Stimulated activated CD8-positive, alpha-beta memory T cell treated with anti-CD3 and anti-CD28 coated beads, Interleukin-12 subunit alpha, Interleukin-12 subunit beta, amount 100 ng/mL, for 1 hour (primary cell): ENCODE data around the gene LPXN.

ENCODE experiments used
- DNase-seq: peaks from one replicate; pipeline ENCODE4 v3.0.0-alpha.2; 2020; ENCODE audit warnings: low read depth

Gene LPXN

DNA sequence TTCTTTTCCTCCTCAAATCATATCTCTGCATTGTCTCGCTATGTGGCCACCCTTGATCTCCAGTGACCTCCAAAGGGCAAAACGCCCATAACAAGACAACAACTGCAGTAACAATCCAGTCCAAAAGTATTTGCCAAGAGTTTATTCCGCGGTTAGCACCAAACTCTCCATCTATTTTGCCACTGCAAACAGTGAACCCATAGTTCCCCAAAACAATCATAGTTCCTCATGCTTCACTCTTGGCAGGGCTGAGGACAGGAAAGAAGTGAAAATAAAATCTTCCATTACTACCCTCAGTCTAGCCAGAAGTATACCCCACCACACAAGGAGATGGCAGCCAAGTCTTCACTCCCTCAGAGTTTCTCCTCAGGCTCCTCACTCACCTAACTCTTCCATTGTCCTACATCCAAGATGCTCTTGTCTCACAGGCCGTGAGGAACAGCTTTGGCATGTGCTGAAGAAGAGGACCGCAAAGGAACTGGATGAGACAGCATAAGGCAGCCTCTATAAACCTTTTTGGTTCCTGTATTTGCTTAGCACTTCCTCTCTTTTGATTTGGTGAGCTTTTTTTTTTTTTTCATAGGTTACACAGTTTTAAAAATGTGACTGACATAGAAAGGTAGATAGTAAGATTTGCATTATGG, at the start of gene LPXN:
Gene LPXN, minus strand, starts transcription at position 480 of the 644 bp plus-strand sequence. Its CDS starts 84 bp downstream, at position 396.
- peak; percentile 35 for DNase-seq

DNA sequence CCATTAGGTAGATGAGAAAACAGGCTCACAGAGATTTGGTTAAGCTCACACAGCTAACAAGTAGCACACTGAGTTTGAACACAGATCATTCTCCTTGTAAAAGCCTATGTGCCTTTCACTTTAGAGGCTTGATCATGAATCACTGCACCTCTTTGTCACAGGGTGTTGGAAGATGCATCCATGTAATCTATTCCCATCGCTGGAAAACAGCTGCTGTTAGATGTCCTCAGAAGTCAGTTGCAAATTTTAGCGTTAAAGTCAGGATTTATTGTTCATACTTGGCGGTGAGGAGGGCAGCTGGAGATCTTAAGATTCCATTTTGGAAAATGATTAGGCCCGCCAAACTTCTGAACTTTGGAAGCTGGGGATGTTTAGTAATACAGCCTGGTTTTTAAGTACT, 49.4 kb upstream of the LPXN start:
- DNase-seq = no peak

DNA sequence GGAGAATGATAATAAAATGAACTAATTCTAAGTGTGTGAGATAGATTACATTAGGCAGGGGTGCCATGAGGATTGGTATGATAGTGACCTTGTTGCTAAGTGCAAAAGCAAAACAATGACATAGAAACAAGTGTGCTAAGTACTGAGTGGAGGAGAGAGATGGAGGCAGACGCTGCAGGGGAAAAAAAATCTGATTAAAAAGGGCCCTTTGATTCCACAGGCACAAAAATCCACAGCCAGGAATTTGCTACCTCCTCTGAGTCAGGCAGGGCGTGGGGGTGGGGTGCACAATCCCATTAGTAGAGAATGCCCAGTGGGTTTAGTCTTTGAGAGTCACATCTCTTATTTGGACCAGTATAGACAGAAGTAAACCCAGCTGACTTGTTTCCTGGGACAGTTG, 46.7 kb upstream of the LPXN start, which contains the start of gene CNTF:
Gene CNTF, plus strand, starts transcription at position 322 of the 400 bp plus-strand sequence. CDS start 88 bp downstream, outside the sequence.
- DNase-seq = no peak

DNA sequence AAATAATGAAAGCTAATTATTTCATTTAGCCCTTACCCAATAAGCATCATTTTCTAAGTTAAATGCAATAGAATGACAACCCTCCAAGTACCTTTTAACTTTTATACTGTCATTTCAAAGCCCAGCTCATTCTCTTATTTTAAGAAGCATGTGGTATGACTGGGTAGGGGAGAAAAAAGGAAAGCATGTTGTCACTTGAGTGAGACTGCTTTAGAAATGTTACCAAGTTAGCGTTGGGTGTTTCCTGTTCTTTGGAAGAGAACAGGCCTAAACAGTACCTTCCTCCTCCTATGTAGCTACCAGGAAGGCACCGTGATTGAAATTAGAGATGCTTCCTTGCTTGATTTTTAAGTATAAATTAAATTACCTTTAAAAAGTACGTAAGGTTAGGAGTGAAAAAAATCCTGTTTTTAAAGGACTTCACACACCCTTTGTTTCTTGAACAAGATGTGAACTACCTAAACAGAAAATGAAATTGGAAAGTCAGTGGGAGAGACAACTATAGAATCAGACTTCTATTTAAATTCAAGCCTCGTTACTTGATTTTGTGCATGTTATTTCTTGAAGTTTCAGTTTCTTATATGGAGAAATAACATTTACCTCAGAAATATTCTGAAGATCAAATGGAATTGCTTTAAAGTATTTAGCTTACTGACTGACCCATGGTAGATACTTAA, 46.1 kb upstream of the LPXN start:
- DNase-seq = no peak

DNA sequence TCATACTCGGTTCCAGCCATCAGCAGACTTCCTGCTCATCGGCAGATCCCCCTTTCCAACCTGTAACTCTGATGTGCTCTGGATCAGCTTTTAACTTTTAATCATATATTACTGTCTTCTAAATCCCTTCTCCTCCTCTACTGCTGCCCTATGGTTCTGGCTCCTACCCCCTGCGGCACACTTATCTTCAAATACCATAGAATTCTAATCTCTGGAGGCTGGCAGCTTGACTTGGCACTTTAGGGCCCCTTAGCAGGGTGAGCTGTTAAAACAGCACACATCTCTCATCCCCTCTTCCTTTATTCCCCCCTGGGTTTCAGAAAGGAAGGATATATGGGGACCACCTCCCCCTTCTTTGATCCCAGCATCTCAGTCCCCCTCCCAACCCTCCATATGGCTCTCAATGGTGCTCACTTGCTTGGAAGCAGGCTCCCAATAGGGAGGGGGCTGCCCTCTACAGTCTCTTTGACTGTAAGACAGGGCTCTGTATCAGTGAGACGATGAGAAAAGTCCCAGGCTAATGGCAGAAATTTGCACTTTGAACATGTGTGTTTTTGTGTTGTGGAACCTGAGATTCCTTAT, 42.4 kb upstream of the LPXN start:
- DNase-seq = no peak

DNA sequence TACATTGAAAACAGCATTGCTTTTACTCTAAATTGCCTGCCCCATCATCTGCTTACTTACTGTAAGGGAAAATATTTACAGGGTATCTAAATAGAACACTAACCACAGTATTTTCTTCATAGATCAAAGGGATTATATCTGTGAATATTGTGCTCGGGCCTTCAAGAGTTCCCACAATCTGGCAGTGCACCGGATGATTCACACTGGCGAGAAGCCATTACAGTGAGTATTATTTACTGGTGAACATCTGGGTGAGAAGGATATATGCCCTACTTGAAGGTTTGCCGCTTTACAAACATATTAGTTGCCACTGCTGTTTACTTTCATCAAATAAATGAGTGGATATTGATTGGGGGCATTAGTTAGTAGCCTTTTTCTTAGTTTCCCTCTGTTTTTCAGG, 40.9 kb upstream of the LPXN start:
- no peak for DNase-seq

DNA sequence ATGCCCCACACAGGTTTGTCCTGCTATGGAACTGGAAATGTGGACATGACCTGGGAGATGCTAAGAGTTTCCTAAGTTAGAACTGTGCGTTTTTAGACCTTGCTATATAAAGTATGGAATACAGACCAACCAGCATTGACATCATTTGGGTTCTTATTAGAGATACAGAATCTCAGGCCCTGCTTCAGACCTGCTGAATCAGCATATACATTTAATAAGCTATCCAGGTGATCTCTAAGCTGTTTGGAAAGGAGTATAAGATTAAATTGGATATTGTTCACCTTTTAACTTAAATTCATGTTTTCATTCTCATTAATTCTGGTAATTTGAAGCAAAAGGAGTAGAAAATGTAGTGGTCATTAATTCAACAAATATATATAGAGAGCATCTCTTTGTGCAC, 39.9 kb upstream of the LPXN start:
- DNase-seq = no peak

DNA sequence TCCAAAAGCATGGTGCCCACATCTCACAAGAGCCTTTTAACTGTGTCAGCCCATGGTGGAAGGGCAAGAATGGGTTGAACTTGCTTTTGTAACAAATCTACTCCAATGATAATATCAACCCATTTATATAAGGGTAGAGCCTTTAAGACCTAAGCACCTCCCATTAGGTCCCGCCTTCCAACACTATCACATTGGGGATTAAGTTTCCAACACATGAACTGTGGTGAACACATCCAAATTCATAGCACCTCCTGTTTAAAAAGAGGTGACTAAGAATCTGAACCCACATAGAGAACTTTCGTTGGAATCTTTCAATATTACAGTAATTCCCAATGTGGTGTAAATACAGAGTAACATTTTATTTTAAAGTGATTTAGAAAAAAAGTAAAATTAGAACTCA, 37.6 kb upstream of the LPXN start:
- no peak for DNase-seq

DNA sequence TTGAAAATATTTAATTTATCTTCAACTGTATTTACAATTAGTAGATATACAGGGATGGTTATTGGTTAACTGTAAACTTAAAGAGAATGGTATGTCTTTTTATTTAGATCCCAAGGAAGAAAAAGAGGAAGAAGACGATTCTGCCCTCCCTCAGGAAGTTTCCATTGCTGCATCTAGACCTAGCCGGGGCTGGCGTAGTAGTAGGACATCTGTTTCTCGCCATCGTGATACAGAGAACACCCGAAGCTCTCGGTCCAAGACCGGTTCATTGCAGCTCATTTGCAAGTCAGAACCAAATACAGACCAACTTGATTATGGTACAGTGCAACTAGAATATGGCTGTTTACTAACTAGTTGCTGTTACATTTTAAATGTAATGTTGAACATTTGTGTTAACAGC, 34.1 kb upstream of the LPXN start:
- DNase-seq = no peak

DNA sequence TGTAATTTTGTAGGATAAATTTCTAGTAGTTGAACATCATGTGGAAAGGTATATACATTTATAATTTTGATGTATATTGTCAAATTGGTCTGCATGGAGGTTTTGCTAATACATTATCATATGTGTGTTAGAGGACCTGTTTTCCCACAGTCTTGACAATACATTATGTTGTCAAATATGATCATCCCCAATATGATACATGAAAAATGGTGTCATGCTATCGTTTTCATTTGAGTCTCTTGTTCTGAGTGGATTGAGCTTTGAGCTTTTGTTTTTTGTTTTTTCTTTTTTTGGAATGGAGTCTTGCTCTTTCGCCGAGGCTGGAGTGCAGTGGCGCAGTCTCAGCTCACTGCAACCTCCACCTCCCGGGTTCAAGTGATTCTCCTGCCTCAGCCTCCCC, 32.7 kb upstream of the LPXN start:
- no peak for DNase-seq

DNA sequence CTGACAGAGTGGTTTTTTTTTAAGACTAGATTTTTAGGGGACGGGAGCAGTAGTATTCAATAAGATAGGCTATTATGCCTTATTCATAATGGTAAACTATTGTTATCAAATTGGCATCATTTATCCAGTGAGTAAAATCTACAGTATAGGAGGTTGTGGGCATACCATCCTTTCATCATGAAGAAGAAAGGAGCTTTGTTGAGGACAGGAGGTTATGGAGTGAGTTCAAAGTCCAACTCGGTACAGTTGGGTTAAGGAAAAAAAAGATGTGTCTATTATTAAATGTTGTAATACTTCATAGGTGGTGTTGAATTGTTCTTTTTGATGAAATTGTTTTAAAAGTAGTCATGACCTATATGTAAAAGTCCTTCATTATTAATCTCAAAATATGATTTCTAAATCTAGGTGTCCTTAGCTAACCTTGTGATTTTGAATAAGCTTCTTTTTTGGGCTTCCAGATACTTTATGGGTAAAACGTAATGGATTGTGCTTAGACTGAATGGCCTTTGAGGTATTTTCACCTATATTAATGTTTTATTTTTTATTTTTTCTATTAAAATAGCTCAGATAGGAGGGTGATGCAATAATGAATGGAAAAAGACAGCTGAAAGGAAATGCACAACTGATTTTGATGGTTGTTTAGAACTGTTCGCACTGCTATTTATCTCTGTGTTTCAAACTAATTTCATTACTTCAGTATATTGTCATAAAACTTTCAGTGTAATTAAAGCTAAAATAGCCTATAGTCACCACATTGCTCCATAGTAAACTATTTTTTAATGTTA, 31.5 kb upstream of the LPXN start:
- no peak for DNase-seq

DNA sequence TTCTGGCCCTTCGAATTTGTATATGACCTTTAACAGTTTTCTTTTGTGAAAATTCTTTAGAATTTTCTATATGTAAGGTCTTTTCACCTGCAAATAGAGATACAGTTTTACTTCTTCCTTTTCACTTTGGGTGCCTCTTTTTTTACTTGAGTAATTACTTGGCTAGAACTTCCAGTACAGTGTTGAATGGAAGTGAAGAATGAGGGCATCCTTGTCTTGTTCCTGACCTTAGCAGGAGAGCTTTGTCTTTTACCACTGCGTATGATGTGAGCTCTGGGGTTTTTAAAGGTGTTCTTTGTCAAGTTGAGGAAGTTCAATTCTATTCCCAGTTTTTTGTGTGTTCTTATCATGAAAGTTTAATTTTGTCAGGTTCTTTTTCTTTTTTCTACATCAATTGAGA, 24.9 kb upstream of the LPXN start:
- DNase-seq = no peak

DNA sequence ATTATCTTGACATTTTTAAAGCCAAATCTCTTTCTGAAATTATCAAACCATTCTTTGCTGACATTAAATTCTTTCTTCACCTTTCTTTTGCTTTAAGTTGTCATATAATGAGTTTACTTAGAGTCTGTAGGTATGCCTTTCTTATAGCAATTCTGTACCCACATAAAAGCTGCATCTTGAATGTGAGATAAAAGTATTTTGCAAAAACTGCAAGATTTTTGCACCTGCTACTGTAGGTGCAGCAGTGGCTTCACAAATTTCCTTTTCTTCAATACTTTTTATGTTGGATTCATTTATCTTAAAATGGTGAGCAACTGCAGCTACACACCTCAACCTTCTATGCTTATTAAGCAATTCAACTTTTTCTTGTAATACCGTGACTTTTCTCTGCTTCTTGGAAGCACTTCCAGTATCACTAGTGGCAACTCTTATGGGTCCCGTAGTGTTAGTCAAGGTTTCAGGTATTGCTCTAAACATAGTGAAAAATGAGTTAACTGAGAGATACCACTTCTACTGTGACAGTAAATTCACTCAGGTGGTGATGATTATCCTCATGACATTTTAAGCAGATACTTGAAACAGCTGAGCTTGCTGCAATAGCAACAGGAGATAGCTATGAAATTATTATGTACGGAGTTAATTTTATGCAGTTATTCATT, 22.0 kb upstream of the LPXN start:
- DNase-seq = no peak

DNA sequence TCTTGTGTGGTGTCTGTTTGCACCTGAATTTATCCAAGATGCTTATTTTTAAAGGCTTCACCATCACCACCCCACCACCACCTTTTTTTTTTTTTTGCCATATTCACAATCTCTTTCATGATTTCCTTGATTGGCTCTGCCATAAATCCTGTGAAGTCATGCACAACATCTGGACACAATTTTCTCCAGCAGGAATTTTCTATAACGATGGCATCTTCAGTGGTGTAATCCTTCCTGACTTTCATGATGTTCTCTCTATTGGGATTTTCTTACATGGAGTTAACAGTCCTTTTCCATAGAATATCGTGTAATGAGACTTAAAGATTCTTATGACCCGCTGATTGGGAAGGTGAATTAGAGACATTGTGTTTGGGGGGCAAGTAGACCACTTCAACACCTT, 21.0 kb upstream of the LPXN start:
- DNase-seq = no peak

DNA sequence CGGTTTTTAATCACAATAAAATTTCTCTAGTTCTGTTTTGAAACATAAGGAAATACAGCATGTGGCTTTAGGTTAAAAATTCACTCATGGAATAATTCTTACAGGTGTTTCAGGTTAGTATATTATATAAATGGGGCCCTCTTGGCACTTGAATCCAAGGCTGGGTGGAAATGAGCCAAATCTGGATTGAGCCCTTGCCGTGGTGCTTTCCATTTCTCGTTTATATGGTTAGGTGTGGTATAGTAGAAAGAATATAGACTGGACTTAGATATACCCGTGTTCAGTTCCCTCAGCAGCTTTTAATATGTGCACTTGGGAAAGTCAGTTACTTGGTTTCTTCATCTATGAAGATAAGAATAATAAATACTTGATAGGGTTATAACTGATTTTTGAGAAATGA, 19.2 kb upstream of the LPXN start:
- DNase-seq = no peak

DNA sequence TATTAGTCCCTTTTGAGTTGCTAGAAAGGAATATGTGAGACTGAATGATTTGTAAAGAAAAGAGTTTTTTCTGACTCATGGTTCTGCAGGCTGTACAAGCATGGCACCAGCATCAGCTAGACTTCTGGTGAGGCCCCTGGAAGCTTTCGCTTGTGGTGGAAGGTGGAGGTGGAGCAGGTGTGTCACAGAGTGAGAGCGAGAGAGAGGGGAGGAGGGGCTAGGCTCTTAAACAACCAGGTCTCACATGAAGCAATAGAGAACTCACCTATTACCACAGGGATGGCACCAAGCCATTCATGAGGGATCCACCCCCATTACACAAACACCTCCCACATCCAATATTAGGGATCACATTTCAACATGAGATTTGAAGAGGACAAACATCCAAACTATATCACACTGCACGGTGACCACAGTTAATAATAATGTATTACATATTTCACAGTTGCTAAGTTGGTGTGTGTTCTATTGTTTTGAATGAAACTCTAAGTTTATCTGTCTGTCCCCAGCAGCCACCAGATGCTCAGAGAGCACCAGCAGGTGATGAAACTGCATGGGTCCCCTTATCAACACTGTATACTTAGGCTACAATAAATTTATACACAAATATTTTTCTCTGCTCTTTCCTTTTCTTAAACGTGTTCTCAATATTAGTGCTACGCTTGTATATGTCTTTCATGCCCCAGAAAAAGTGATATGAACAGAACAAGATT, 17.3 kb upstream of the LPXN start:
- no peak for DNase-seq

DNA sequence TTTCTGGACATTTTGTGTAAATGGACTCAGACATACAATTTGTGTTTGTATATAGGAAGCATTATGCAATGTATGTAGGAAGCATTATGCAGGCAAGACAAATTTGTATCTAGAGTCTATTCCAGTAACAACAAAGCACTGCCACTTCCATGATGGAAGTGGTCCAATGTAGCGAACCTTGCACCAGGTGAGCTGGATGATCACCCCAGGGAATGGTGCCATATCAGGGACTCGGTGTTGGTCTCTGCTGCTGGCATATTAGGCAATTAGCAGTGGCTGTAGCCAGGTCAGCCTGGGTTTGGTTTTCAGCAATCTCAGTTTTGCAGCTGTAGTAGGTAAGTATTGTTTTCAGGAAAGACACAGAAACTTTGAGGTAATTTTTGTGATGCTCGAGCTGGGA, 16.0 kb upstream of the LPXN start:
- DNase-seq = no peak

DNA sequence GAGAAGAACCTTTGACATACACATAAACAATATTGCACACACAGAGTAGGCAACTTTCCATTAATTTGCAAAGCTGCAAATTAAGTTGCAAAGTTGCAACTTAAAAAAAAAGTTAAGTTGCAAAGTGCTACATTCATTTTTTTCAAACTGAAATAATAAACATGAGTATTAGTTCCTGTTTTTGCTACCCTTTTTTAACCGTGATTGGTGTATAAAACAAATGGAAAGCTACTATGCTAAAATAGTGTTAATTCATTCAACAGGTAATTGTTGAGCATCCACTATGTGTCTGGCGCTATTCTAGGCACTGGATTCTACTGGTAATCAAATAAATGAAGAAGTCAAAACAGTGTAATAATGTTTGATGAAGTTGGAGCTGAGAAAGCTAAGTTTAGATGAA, 11.3 kb upstream of the LPXN start:
- no peak for DNase-seq

DNA sequence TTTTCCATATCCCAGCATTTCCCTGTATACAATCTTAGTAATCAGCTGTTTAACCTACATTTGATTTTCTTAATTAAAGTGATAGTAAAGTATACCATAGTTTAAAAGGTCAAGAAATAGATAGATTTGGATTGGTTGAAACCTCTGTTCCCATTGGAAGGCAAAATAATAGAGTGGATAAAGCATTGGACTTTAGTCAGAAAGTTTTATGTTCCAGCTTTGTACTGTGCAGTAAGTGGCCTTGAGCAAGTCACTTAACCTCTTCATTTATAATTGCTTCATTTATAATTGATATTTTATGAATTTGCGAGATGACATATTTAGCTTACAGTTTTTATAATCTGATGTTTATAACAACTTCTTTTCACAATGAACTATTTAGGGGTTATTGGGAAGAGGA, 6.8 kb upstream of the LPXN start:
- no peak for DNase-seq

DNA sequence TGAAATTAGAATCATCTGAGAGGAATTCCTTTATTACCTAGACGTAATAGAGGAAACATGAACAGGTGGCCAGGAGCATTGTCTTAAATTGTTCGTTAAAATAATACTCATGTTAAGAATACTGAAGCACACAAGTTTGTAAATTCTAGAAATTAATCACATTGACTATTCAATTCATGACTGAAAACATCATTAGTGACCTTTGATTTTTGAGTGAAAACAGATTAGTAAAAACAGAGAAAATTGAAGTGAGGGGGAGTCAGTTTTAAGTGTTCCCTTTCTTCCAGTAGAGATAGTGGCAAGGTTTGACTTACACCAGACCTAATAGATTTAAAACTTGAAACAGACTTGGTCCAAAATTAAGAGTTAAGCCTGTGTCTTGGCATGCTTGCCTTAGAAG, 4.7 kb upstream of the LPXN start:
- DNase-seq = no peak
